Smooth muscle cell (in vitro differentiated cells): ENCODE measurements around the gene NUDCD3. TPM values are rescaled to one million over a fixed set of nuclear protein-coding genes. Genes with fewer than 3 reads are reported as not detected.

Source experiments
- DNase-seq: peaks from one replicate; lab custom pipeline; 2025; ENCODE audit not compliant: unreplicated experiment; lab: John Stamatoyannopoulos, UW
- H2AFZ ChIP-seq: fragments of 200-600 bp; sonication (generic); 2 replicates; pipeline ENCODE4 v1.6.0; 2016; ENCODE audit warnings: antibody characterized with exemption, low read depth, mild to moderate bottlenecking
- H3F3A ChIP-seq: fragments of 200-600 bp; sonication (generic); 2 replicates; pipeline ENCODE4 v1.6.0; 2017; ENCODE audit warnings: antibody characterized with exemption, low read depth
- H3K27ac ChIP-seq: fragments of 200-600 bp; sonication (generic); 2 replicates; pipeline ENCODE4 v1.5.1; 2016; ENCODE audit warnings: low read depth, mild to moderate bottlenecking
- H3K27me3 ChIP-seq: fragments of 200-600 bp; sonication (generic); 2 replicates; pipeline ENCODE4 v1.6.1; 2016; ENCODE audit warnings: low read depth, mild to moderate bottlenecking
- H3K36me3 ChIP-seq: fragments of 200-600 bp; sonication (generic); 2 replicates; pipeline ENCODE4 v1.5.1; 2016; ENCODE audit warnings: low read depth
- H3K4me1 ChIP-seq: fragments of 200-600 bp; sonication (generic); 2 replicates; pipeline ENCODE4 v1.5.1; 2016; ENCODE audit warnings: low read depth
- H3K4me2 ChIP-seq: fragments of 200-600 bp; sonication (generic); 2 replicates; pipeline ENCODE4 v1.6.0; 2016; ENCODE audit warnings: mild to moderate bottlenecking
- H3K4me3 ChIP-seq: fragments of 200-600 bp; sonication (generic); 2 replicates; pipeline ENCODE4 v1.5.1; 2016; ENCODE audit warnings: mild to moderate bottlenecking
- H3K79me2 ChIP-seq: fragments of 200-600 bp; sonication (generic); 2 replicates; pipeline ENCODE4 v1.6.0; 2016; ENCODE audit warnings: low read depth, mild to moderate bottlenecking
- H3K9ac ChIP-seq: fragments of 200-600 bp; sonication (generic); 2 replicates; pipeline ENCODE4 v1.6.0; 2016; ENCODE audit warnings: low read depth
- H3K9me3 ChIP-seq: fragments of 200-600 bp; sonication (generic); replicated peaks from 2 replicates; pipeline ENCODE4 v1.5.1; 2016; ENCODE audit warnings: low read depth
- H4K20me1 ChIP-seq: fragments of 200-600 bp; sonication (generic); 2 replicates; pipeline ENCODE4 v1.6.0; 2016; ENCODE audit warnings: low read depth
- CTCF ChIP-seq: fragments of 200-600 bp; sonication (generic); IDR thresholded peaks from 2 replicates; pipeline ENCODE4 v1.5.1; 2017; ENCODE audit warnings: borderline replicate concordance, mild to moderate bottlenecking, antibody characterized with exemption; ENCODE audit not compliant: insufficient read depth, poor library complexity, severe bottlenecking
- WGBS: methylation state at CpG from one replicate; pipeline ENCODE4 v1.1.7; 2016; ENCODE audit warnings: low lambda C conversion rate; 5-methylcytosine and 5-hydroxymethylcytosine counted together
- polyA plus RNA-seq: library from polyadenylated mRNA; unstranded; fragments of >200 nt; fragmentation: Nextera tagmentation; extraction: Ambion mirVana; gene quantifications from 2 replicates; pipeline ENCODE4 v1.2.1, GENCODE V29; 2016
- total RNA-seq: library from RNA; depleted of rRNA; stranded (reverse); fragments of >200 nt; gene quantifications from 2 replicates; pipeline ENCODE4 v1.2.3, GENCODE V29; 2014

NUDCD3 gene
- total and polyA plus RNA-seq, 2 experiments from 2014 or later, result 32.2 to 56.3 TPM

GRCh38 chr7:44455155-44455554 is 35.3 kb downstream of the NUDCD3 start:
- no peak overlapping the region for H3K4me2 ChIP-seq
- no peaks in the 10 kb centered on the region for H3F3A ChIP-seq
- H3K9ac ChIP-seq, result no peak overlapping the region
- H3K4me3 ChIP-seq, result no peak overlapping the region
- peaks cover 16% of the 10 kb centered on the region for H3K79me2 ChIP-seq
- H3K27ac ChIP-seq, result no peak overlapping the region
- H3K9me3 ChIP-seq, result no peaks in the 10 kb centered on the region
- DNase-seq, result no peak
- WGBS, result 97% methylated on average over 3 of the region's 3 CpGs
- H4K20me1 ChIP-seq, result peaks cover 84% of the 10 kb centered on the region
- H3K27me3 ChIP-seq, result no peaks in the 10 kb centered on the region
- no peaks in the 10 kb centered on the region for H3K36me3 ChIP-seq
- H3K4me1 ChIP-seq, result no peaks in the 10 kb centered on the region
- no peak for TF ChIP-seq CTCF
- H2AFZ ChIP-seq, result no peak overlapping the region

DNA sequence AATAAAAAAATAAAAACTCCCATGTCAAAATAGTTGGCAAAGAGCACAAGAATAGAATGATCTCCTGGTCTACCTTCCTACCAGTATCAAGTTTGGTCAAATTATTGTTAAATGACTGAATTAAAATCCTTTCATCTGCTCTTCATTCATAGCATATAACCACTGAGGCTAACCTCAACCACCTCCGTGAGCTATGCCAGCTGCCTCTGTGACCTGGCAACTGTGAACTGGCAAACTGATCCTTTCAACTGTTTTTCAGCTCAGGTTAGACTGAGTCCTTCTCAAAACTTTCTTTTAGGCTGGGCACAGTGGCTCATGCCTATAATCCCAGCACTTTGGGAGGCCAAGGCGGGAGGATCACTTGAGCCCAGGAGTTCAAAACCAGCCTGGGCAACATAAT is 36.1 kb downstream of the NUDCD3 start:
- Histone ChIP-seq H3K9ac (no peak overlapping the region), H3K27ac (no peak overlapping the region), H3K4me2 (no peak overlapping the region), H3K9me3 (no peaks in the 10 kb centered on the region), H3K27me3 (no peaks in the 10 kb centered on the region), H3K79me2 (peaks cover 24% of the 10 kb centered on the region), H3K36me3 (no peaks in the 10 kb centered on the region), H4K20me1 (peaks cover 84% of the 10 kb centered on the region), H3K4me3 (no peak overlapping the region), H3K4me1 (no peaks in the 10 kb centered on the region), H3F3A (no peaks in the 10 kb centered on the region), H2AFZ (no peak overlapping the region)
- DNase-seq, result no peak
- WGBS, result 97% methylated on average over 2 of the region's 2 CpGs
- TF ChIP-seq CTCF, result no peak

DNA sequence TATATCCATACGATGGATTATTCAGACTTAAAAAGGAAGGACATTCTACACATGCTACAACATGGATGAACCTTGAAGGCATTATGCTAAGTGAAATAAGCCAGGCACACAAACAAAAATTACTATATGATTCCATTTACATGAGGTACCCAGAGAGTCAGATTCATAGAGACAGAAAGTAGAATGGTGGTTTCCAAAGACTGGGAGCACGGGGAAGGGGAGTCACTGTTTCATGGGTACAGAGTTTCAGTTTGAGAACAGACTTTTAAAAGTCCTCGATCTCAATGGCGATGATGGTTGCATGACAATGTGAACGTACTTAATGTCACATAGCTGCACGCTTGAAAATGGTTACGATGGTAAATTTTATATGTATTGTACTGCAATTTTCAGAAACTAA is 39.3 kb downstream of the NUDCD3 start:
- H3K27ac ChIP-seq, result no peak overlapping the region
- no peaks in the 10 kb centered on the region for H3F3A ChIP-seq
- H3K4me2 ChIP-seq, result no peak overlapping the region
- H3K79me2 ChIP-seq, result peaks cover 37% of the 10 kb centered on the region
- no peak overlapping the region for H2AFZ ChIP-seq
- H4K20me1 ChIP-seq, result peaks cover 90% of the 10 kb centered on the region
- H3K4me3 ChIP-seq, result no peak overlapping the region
- no peak for TF ChIP-seq CTCF
- no peak for DNase-seq
- no peak overlapping the region for H3K9ac ChIP-seq
- H3K27me3 ChIP-seq, result no peaks in the 10 kb centered on the region
- H3K36me3 ChIP-seq, result no peaks in the 10 kb centered on the region
- WGBS, result 97% methylated on average over 7 of the region's 7 CpGs
- H3K4me1 ChIP-seq, result no peaks in the 10 kb centered on the region
- no peaks in the 10 kb centered on the region for H3K9me3 ChIP-seq

GRCh38 chr7:44449584-44449928 is 40.9 kb downstream of the NUDCD3 start:
- TF ChIP-seq CTCF, result no peak
- H3K36me3 ChIP-seq, result no peaks in the 10 kb centered on the region
- H3K27me3 ChIP-seq, result no peaks in the 10 kb centered on the region
- H2AFZ ChIP-seq, result no peak overlapping the region
- WGBS, result 50% methylated on average over 1 of the region's 1 CpG
- no peaks in the 10 kb centered on the region for H3K4me1 ChIP-seq
- H3K9me3 ChIP-seq, result no peaks in the 10 kb centered on the region
- no peak overlapping the region for H3K4me3 ChIP-seq
- H3K9ac ChIP-seq, result no peak overlapping the region
- no peak overlapping the region for H3K4me2 ChIP-seq
- H3K79me2 ChIP-seq, result peaks cover 37% of the 10 kb centered on the region
- no peak for DNase-seq
- no peaks in the 10 kb centered on the region for H3F3A ChIP-seq
- H4K20me1 ChIP-seq, result peaks cover 92% of the 10 kb centered on the region
- no peak overlapping the region for H3K27ac ChIP-seq
